ENCODE results near the gene AOAH.

The AOAH gene

GRCh38 chr7:36473454-36474282 is 250.6 kb downstream of the AOAH start:
- no peaks in the 10 kb centered on the region for H3K27me3 ChIP-seq (ENCODE audit: insufficient read depth, low read length, poor library complexity, severe bottlenecking)
- no peak overlapping the region for H2AFZ ChIP-seq (ENCODE audit: low read length)
- peak overlapping the region; percentile 53 for H3K4me3 ChIP-seq (ENCODE audit: low read length, poor library complexity, severe bottlenecking)
- H4K20me1 ChIP-seq (ENCODE audit: insufficient read depth, low read length, poor library complexity, severe bottlenecking): no peaks in the 10 kb centered on the region
- H3K9me3 ChIP-seq (ENCODE audit: insufficient read depth, low read depth, low read length): no peaks in the 10 kb centered on the region
- H3K79me2 ChIP-seq (ENCODE audit: insufficient read depth, low read length): no peaks in the 10 kb centered on the region
- no peaks in the 10 kb centered on the region for H3K36me3 ChIP-seq (ENCODE audit: insufficient read depth, low read length)
- H3F3A ChIP-seq (ENCODE audit: low read depth): peaks cover 10% of the 10 kb centered on the region
- H3K4me2 ChIP-seq (ENCODE audit: low read depth, low read length, poor library complexity, severe bottlenecking): peak overlapping the region; percentile 72
- H3K4me1 ChIP-seq (ENCODE audit: insufficient read depth, low read length, poor library complexity, severe bottlenecking): peaks cover 20% of the 10 kb centered on the region
- peak overlapping the region; percentile 4 for H3K9ac ChIP-seq (ENCODE audit: low read depth, low read length, poor library complexity, severe bottlenecking)
- H3K9me2 ChIP-seq (replicated peaks; ENCODE audit: low read depth, low read length): no peaks in the 10 kb centered on the region
- TF ChIP-seq CTCF (conservative IDR thresholded peaks at IDR 0.05; ENCODE audit: low read length): peak; percentile 80
- TF ChIP-seq EZH2phosphoT487 (IDR thresholded peaks at IDR 0.05; ENCODE audit: borderline replicate concordance): no peak

GRCh38 chr7:36472141-36472729 is 252.1 kb downstream of the AOAH start:
- no peaks in the 10 kb centered on the region for H3K79me2 ChIP-seq (ENCODE audit: insufficient read depth, low read length)

GRCh38 chr7:36469236-36469635 is 255.1 kb downstream of the AOAH start:
- TF ChIP-seq CTCF (conservative IDR thresholded peaks at IDR 0.05; ENCODE audit: low read length) (no peak), EZH2phosphoT487 (IDR thresholded peaks at IDR 0.05; ENCODE audit: borderline replicate concordance) (no peak)
- H3K36me3 ChIP-seq (ENCODE audit: insufficient read depth, low read length): no peaks in the 10 kb centered on the region
- no peaks in the 10 kb centered on the region for H3K9me3 ChIP-seq (ENCODE audit: insufficient read depth, low read depth, low read length)
- no peaks in the 10 kb centered on the region; the same call in 1 of the 2 replicates for H3F3A ChIP-seq (ENCODE audit: low read depth)
- no peaks in the 10 kb centered on the region for H3K9me2 ChIP-seq (replicated peaks; ENCODE audit: low read depth, low read length)
- peaks cover 9% of the 10 kb centered on the region for H3K4me1 ChIP-seq (ENCODE audit: insufficient read depth, low read length, poor library complexity, severe bottlenecking)
- no peak overlapping the region for H3K4me3 ChIP-seq (ENCODE audit: low read length, poor library complexity, severe bottlenecking)
- H3K79me2 ChIP-seq (ENCODE audit: insufficient read depth, low read length): no peaks in the 10 kb centered on the region
- H3K9ac ChIP-seq (ENCODE audit: low read depth, low read length, poor library complexity, severe bottlenecking): no peak overlapping the region
- no peak overlapping the region for H3K4me2 ChIP-seq (ENCODE audit: low read depth, low read length, poor library complexity, severe bottlenecking)
- H2AFZ ChIP-seq (ENCODE audit: low read length): no peak overlapping the region
- H4K20me1 ChIP-seq (ENCODE audit: insufficient read depth, low read length, poor library complexity, severe bottlenecking): no peaks in the 10 kb centered on the region
- H3K27me3 ChIP-seq (ENCODE audit: insufficient read depth, low read length, poor library complexity, severe bottlenecking): no peaks in the 10 kb centered on the region

More at GRCh38 chr7:36472141-36472729, 252.1 kb downstream of the AOAH start:
- no peak overlapping the region for H3K4me2 ChIP-seq (ENCODE audit: low read depth, low read length, poor library complexity, severe bottlenecking)
- H3K9me2 ChIP-seq (replicated peaks; ENCODE audit: low read depth, low read length): no peaks in the 10 kb centered on the region
- H3F3A ChIP-seq (ENCODE audit: low read depth): peaks cover 10% of the 10 kb centered on the region
- H3K9ac ChIP-seq (ENCODE audit: low read depth, low read length, poor library complexity, severe bottlenecking): no peak overlapping the region
- no peak for TF ChIP-seq EZH2phosphoT487 (IDR thresholded peaks at IDR 0.05; ENCODE audit: borderline replicate concordance)
- no peak for TF ChIP-seq CTCF (conservative IDR thresholded peaks at IDR 0.05; ENCODE audit: low read length)
- H3K27me3 ChIP-seq (ENCODE audit: insufficient read depth, low read length, poor library complexity, severe bottlenecking): no peaks in the 10 kb centered on the region
- H4K20me1 ChIP-seq (ENCODE audit: insufficient read depth, low read length, poor library complexity, severe bottlenecking): no peaks in the 10 kb centered on the region
- no peaks in the 10 kb centered on the region for H3K9me3 ChIP-seq (ENCODE audit: insufficient read depth, low read depth, low read length)
- no peaks in the 10 kb centered on the region for H3K36me3 ChIP-seq (ENCODE audit: insufficient read depth, low read length)
- no peak overlapping the region for H2AFZ ChIP-seq (ENCODE audit: low read length)
- no peak overlapping the region for H3K4me3 ChIP-seq (ENCODE audit: low read length, poor library complexity, severe bottlenecking)
- peaks cover 20% of the 10 kb centered on the region for H3K4me1 ChIP-seq (ENCODE audit: insufficient read depth, low read length, poor library complexity, severe bottlenecking)

Measured in Loucy (cell line).